HepG2 (cell line): ENCODE measurements around the gene UPK1A. TPM values are rescaled to one million over a fixed set of nuclear protein-coding genes. Genes with fewer than 3 reads are reported as not detected.

Experiments used
- ARNT ChIP-seq: fragments of 450-650 bp; IDR thresholded peaks from 2 replicates; pipeline ENCODE4 v1.6.1; 2017
- CHD4 ChIP-seq: fragments of 200-600 bp; sonication (generic); IDR thresholded peaks from 2 replicates; pipeline ENCODE4 v1.7.0; 2017; ENCODE audit warnings: mild to moderate bottlenecking, low read length, borderline replicate concordance
- FOXK1 ChIP-seq: sonication (generic); formaldehyde crosslinking; IDR thresholded peaks from 2 replicates; pipeline ENCODE4 v1.4.0; 2020; ENCODE audit warnings: low read depth, missing genetic modification reagents, borderline replicate concordance
- HNRNPLL ChIP-seq: fragments of 200-400 bp; formaldehyde crosslinking; IDR thresholded peaks from 2 replicates; pipeline ENCODE4 v1.6.1; 2017; ENCODE audit warnings: mild to moderate bottlenecking, low read depth, low read length; ENCODE audit not compliant: poor library complexity, severe bottlenecking
- POLR2G ChIP-seq: fragments of 200-400 bp; formaldehyde crosslinking; IDR thresholded peaks from 2 replicates; pipeline ENCODE4 v1.6.1; 2018; ENCODE audit warnings: mild to moderate bottlenecking, low read depth, low read length, moderate library complexity
- RFX5 ChIP-seq: IDR thresholded peaks from 2 replicates; pipeline ENCODE4 v1.6.1; 2011; ENCODE audit warnings: low read depth, low read length, improper control_type of control experiment
- SAFB2 ChIP-seq: sonication (generic); formaldehyde crosslinking; IDR thresholded peaks from 2 replicates; pipeline ENCODE4 v1.5.1; 2020; ENCODE audit warnings: missing genetic modification reagents, low read depth, mild to moderate bottlenecking, borderline replicate concordance
- ZNF180 ChIP-seq: sonication (generic); formaldehyde crosslinking; IDR thresholded peaks from 2 replicates; pipeline ENCODE4 v1.4.0; 2020; ENCODE audit warnings: low read depth, missing genetic modification reagents, borderline replicate concordance
- ZNF329 ChIP-seq: sonication (generic); formaldehyde crosslinking; IDR thresholded peaks from 2 replicates; pipeline ENCODE4 v1.9.0; 2021; ENCODE audit warnings: low read depth, mild to moderate bottlenecking, missing genetic modification reagents
- ZNF451 ChIP-seq: sonication (generic); formaldehyde crosslinking; IDR thresholded peaks from 2 replicates; pipeline ENCODE4 v1.5.0; 2020; ENCODE audit warnings: mild to moderate bottlenecking, missing genetic modification reagents
- ZNF556 ChIP-seq: sonication (generic); formaldehyde crosslinking; IDR thresholded peaks from 2 replicates; pipeline ENCODE4 v1.4.0; 2020; ENCODE audit warnings: mild to moderate bottlenecking, missing genetic modification reagents, borderline replicate concordance
- polyA plus RNA-seq, 8 experiments: library from polyadenylated mRNA; depleted of rRNA in 3 of 8; stranded (reverse) in 7 of 8; unstranded in 1 of 8; fragments of >200 nt; fragmentation: Illumina TruSeq in 4 of 8; extraction: Trizol in 4 of 8; gene quantifications; 2 replicates each; pipeline versions ENCODE4 v1.2.1 to v1.2.3, GENCODE V29; 2011 to 2016; ENCODE audit warnings: low read depth in 4 of 8, missing spikeins in 1 of 8, mixed read lengths in 1 of 8; ENCODE audit not compliant: insufficient read depth in 1 of 8
- total RNA-seq, 5 experiments: library from RNA; depleted of rRNA; stranded (reverse); fragments of >200 nt; fragmentation: Illumina TruSeq; extraction: Trizol; gene quantifications; 2 replicates each; pipeline ENCODE4 v1.2.3, GENCODE V29; 2016; ENCODE audit warnings: low read depth in 1 of 5
- TF ChIP-seq, protein P1 (sequence below): sonication (generic); formaldehyde crosslinking; IDR thresholded peaks from 2 replicates; pipeline ENCODE4 v1.5.0; 2020; ENCODE audit warnings: mild to moderate bottlenecking, missing genetic modification reagents
- TF ChIP-seq, protein P2 (sequence below): IDR thresholded peaks from 2 replicates; pipeline ENCODE4 v1.6.1; 2016; ENCODE audit warnings: missing compliant biosample characterization, missing genetic modification reagents, borderline replicate concordance
- TF ChIP-seq, protein P3 (sequence below): sonication (generic); formaldehyde crosslinking; IDR thresholded peaks from 2 replicates; pipeline ENCODE4 v1.4.0; 2020; ENCODE audit warnings: missing genetic modification reagents, borderline replicate concordance
- TF ChIP-seq, protein P4 (sequence below): sonication (generic); formaldehyde crosslinking; IDR thresholded peaks from 2 replicates; pipeline ENCODE4 v1.5.1; 2020; ENCODE audit warnings: missing genetic modification reagents, mild to moderate bottlenecking, borderline replicate concordance
- TF ChIP-seq, protein P5 (sequence below): sonication (generic); formaldehyde crosslinking; IDR thresholded peaks from 2 replicates; pipeline ENCODE4 v1.8.1; 2022; ENCODE audit warnings: low read depth, mild to moderate bottlenecking, missing genetic modification reagents

Gene UPK1A
- total and polyA plus RNA-seq, 2 of the 13 experiments (the other 11 are each of a cell fraction or from before 2014, with no cell fraction given), result 2.9 TPM; not detected in 1

DNA sequence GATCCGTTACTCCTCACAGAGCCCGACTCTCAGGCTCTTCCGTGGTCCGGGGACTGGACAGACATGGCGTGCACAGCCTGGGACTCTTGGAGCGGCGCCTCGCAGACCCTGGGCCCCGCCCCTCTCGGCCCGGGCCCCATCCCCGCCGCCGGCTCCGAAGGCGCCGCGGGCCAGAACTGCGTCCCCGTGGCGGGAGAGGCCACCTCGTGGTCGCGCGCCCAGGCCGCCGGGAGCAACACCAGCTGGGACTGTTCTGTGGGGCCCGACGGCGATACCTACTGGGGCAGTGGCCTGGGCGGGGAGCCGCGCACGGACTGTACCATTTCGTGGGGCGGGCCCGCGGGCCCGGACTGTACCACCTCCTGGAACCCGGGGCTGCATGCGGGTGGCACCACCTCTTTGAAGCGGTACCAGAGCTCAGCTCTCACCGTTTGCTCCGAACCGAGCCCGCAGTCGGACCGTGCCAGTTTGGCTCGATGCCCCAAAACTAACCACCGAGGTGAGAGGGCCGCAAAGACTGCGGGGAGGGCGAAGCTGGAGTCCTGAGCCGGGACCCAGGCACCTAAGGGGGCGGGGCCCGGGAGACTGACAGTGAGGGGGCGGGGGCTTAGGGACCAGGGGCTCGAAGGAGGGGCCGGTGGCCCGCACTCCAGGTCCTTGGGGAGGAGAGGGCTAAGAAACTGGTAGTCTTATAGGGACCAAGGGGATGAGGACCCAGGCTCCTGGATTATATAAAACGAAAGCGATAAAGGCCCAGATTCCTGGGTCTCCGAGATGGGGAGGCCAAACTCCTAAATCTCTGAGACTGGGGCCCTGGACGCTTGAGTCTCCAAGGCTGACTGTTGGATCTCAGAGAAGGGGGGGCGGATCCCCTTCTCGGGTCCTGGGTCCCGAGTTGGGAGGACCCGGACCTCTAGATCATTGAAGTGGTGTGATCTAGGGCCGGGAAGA, 22.8 kb upstream of the UPK1A start (continued):
- TF ChIP-seq FOXK1 (CRISPR knock-in tag) (peak; percentile 31; the same call in 1 of the 2 replicates), POLR2G (peak; percentile 85), SAFB2 (CRISPR knock-in tag) (no peak), ZNF329 (CRISPR knock-in tag) (0 out of 2 replicates have a peak, but pooled peaks have one; percentile 20), ARNT (no peak), ZNF451 (CRISPR knock-in tag) (peak; percentile 91; the same call in 1 of the 2 replicates), ZNF180 (CRISPR knock-in tag) (0 out of 2 replicates have a peak, but pooled peaks have one; percentile 52), CHD4 (0 out of 2 replicates have a peak, but pooled peaks have one; percentile 51), RFX5 (0 out of 2 replicates have a peak, but pooled peaks have one; percentile 6), ZNF556 (CRISPR knock-in tag) (peak; percentile 71), HNRNPLL (peak; percentile 55)
- TF ChIP-seq, protein P1, sequence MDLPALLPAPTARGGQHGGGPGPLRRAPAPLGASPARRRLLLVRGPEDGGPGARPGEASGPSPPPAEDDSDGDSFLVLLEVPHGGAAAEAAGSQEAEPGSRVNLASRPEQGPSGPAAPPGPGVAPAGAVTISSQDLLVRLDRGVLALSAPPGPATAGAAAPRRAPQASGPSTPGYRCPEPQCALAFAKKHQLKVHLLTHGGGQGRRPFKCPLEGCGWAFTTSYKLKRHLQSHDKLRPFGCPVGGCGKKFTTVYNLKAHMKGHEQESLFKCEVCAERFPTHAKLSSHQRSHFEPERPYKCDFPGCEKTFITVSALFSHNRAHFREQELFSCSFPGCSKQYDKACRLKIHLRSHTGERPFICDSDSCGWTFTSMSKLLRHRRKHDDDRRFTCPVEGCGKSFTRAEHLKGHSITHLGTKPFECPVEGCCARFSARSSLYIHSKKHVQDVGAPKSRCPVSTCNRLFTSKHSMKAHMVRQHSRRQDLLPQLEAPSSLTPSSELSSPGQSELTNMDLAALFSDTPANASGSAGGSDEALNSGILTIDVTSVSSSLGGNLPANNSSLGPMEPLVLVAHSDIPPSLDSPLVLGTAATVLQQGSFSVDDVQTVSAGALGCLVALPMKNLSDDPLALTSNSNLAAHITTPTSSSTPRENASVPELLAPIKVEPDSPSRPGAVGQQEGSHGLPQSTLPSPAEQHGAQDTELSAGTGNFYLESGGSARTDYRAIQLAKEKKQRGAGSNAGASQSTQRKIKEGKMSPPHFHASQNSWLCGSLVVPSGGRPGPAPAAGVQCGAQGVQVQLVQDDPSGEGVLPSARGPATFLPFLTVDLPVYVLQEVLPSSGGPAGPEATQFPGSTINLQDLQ (CRISPR knock-in tag), result peak; percentile 62; the same call in 1 of the 2 replicates
- TF ChIP-seq, protein P2, sequence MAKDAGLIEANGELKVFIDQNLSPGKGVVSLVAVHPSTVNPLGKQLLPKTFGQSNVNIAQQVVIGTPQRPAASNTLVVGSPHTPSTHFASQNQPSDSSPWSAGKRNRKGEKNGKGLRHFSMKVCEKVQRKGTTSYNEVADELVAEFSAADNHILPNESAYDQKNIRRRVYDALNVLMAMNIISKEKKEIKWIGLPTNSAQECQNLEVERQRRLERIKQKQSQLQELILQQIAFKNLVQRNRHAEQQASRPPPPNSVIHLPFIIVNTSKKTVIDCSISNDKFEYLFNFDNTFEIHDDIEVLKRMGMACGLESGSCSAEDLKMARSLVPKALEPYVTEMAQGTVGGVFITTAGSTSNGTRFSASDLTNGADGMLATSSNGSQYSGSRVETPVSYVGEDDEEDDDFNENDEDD, result peak; percentile 93
- TF ChIP-seq, protein P3, sequence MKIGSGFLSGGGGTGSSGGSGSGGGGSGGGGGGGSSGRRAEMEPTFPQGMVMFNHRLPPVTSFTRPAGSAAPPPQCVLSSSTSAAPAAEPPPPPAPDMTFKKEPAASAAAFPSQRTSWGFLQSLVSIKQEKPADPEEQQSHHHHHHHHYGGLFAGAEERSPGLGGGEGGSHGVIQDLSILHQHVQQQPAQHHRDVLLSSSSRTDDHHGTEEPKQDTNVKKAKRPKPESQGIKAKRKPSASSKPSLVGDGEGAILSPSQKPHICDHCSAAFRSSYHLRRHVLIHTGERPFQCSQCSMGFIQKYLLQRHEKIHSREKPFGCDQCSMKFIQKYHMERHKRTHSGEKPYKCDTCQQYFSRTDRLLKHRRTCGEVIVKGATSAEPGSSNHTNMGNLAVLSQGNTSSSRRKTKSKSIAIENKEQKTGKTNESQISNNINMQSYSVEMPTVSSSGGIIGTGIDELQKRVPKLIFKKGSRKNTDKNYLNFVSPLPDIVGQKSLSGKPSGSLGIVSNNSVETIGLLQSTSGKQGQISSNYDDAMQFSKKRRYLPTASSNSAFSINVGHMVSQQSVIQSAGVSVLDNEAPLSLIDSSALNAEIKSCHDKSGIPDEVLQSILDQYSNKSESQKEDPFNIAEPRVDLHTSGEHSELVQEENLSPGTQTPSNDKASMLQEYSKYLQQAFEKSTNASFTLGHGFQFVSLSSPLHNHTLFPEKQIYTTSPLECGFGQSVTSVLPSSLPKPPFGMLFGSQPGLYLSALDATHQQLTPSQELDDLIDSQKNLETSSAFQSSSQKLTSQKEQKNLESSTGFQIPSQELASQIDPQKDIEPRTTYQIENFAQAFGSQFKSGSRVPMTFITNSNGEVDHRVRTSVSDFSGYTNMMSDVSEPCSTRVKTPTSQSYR (CRISPR knock-in tag), result no peak
- TF ChIP-seq, protein P4, sequence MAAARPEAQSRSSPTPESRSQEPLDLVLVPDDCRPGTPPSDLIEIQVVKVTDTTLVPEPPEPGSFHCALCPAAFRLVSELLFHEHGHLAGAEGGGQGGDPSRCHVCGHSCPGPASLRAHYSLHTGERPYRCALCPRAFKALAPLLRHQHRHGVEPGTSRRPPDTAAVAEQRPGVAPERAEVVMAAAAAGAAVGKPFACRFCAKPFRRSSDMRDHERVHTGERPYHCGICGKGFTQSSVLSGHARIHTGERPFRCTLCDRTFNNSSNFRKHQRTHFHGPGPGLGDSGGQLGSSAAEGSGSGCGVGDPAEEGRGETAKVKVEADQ (CRISPR knock-in tag), result peak; percentile 76; the same call in 1 of the 2 replicates
- TF ChIP-seq, protein P5, sequence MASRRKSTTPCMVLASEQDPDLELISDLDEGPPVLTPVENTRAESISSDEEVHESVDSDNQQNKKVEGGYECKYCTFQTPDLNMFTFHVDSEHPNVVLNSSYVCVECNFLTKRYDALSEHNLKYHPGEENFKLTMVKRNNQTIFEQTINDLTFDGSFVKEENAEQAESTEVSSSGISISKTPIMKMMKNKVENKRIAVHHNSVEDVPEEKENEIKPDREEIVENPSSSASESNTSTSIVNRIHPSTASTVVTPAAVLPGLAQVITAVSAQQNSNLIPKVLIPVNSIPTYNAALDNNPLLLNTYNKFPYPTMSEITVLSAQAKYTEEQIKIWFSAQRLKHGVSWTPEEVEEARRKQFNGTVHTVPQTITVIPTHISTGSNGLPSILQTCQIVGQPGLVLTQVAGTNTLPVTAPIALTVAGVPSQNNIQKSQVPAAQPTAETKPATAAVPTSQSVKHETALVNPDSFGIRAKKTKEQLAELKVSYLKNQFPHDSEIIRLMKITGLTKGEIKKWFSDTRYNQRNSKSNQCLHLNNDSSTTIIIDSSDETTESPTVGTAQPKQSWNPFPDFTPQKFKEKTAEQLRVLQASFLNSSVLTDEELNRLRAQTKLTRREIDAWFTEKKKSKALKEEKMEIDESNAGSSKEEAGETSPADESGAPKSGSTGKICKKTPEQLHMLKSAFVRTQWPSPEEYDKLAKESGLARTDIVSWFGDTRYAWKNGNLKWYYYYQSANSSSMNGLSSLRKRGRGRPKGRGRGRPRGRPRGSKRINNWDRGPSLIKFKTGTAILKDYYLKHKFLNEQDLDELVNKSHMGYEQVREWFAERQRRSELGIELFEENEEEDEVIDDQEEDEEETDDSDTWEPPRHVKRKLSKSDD (CRISPR knock-in tag), result peak; percentile 65; the same call in 1 of the 2 replicates
